ENCODE data around the gene INSYN2B. TPM values are rescaled to one million over a fixed set of nuclear protein-coding genes. Genes with fewer than 3 reads are reported as not detected.

Gene INSYN2B
- total and polyA plus RNA-seq, 2 of the 4 experiments (the other 2 are of a cell fraction), result 9.1 to 33.5 TPM

DNA sequence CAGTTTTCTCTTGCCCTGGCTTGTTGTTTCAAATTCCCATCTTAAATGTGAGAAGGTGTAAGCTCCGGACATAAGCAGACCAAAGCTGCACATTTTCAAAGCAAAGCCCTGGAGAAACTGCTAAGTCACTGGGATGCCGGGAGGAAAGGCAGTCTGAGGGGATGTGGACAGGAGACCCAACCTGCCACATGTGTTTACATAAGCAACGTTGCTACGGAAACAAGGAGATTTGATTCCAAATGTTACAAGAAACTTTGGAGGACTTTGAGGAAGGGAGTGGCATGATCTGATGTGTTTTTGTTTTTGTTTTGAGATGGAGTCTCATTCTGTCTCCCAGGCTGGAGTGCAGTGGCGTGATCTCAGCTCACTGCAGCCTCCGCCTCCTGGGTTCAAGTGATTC lies 25.7 kb upstream of the INSYN2B start:
- in situ Hi-C loops (cut with MboI; ENCODE audit: low sequenced_read_pairs), result no loop called here
- no peak overlapping the region for H3K4me2 ChIP-seq (ENCODE audit: low read depth, low read length)
- no peak overlapping the region for H4K5ac ChIP-seq (ENCODE audit: low read depth, low read length)
- intact Hi-C loops (cut with micrococcal nuclease), result no loop called here
- no peak overlapping the region for H2BK20ac ChIP-seq (ENCODE audit: low read depth, low read length)
- 63% methylated on average over 2 of the region's 6 CpGs; no CpG with 5 or more reads in 1 of the 2 experiments for WGBS, 2 experiments (ENCODE audit: extremely low coverage in 2 of 2, insufficient read length in 1 of 2)
- no peak for DNase-seq
- no peak overlapping the region for H2BK15ac ChIP-seq (ENCODE audit: low read depth, low read length)
- H3K27ac ChIP-seq (ENCODE audit: insufficient read depth, low read length), result no peak overlapping the region
- no peak overlapping the region for H4K8ac ChIP-seq (ENCODE audit: low read depth in 2 of 2, low read length in 2 of 2)
- H4K20me1 ChIP-seq (ENCODE audit: insufficient read depth, low read length), result no peaks in the 10 kb centered on the region
- H3K4ac ChIP-seq (ENCODE audit: low read depth, low read length), result no peak overlapping the region
- no peak overlapping the region for H2AK9ac ChIP-seq (replicated peaks; ENCODE audit: low read depth, low read length, poor library complexity)
- no peak overlapping the region for H2AK5ac ChIP-seq (ENCODE audit: low read depth, low read length)
- H3K79me1 ChIP-seq (ENCODE audit: low read depth in 1 of 2, low read length in 2 of 2), result no peaks in the 10 kb centered on the region
- no peak overlapping the region for H3K56ac ChIP-seq (ENCODE audit: extremely low read depth, insufficient read depth, low read length)
- no peaks in the 10 kb centered on the region for H3K9me3 ChIP-seq (ENCODE audit: control insufficient read depth, insufficient read depth, low read length)
- H3K36me3 ChIP-seq (ENCODE audit: control insufficient read depth, insufficient read depth, low read length), result no peaks in the 10 kb centered on the region
- no peaks in the 10 kb centered on the region for H3K9me1 ChIP-seq (ENCODE audit: insufficient read depth, low read length)
- H3K18ac ChIP-seq (ENCODE audit: low read depth, low read length), result no peak overlapping the region
- no peak overlapping the region for H3K23ac ChIP-seq (ENCODE audit: low read depth, low read length)
- ChIA-PET POLR2A (ENCODE audit: unreplicated experiment) (no interaction called here), CTCF (no interaction called here)
- no peak overlapping the region for H2BK120ac ChIP-seq (ENCODE audit: low read depth, low read length)
- H3K4me1 ChIP-seq (ENCODE audit: control insufficient read depth, insufficient read depth, low read length), result no peaks in the 10 kb centered on the region
- no peak overlapping the region for H2AFZ ChIP-seq (replicated peaks; ENCODE audit: low read length, poor library complexity)
- H2BK5ac ChIP-seq (ENCODE audit: low read depth, low read length, poor library complexity, severe bottlenecking), result no peak overlapping the region
- H3K14ac ChIP-seq (replicated peaks; ENCODE audit: low read depth, low read length), result no peak overlapping the region
- TF ChIP-seq CHD1 (IDR thresholded peaks at IDR 0.05; ENCODE audit: low read depth, low read length) (no peak), CEBPB (IDR thresholded peaks at IDR 0.05; ENCODE audit: low read depth, low read length) (no peak), MXI1 (IDR thresholded peaks at IDR 0.05; ENCODE audit: borderline replicate concordance, low read depth, low read length) (no peak), MAZ (IDR thresholded peaks at IDR 0.05; ENCODE audit: borderline replicate concordance, low read depth, low read length) (no peak), FOS (IDR thresholded peaks at IDR 0.05; ENCODE audit: low read depth, low read length) (no peak), RCOR1 (IDR thresholded peaks at IDR 0.05; ENCODE audit: insufficient replicate concordance, low read length) (no peak), MAFK (IDR thresholded peaks at IDR 0.05; ENCODE audit: low read depth, low read length) (no peak), BHLHE40 (IDR thresholded peaks at IDR 0.05; ENCODE audit: low read depth, low read length) (no peak), SMC3 (IDR thresholded peaks at IDR 0.05; ENCODE audit: low read depth, low read length) (no peak), RAD21 (IDR thresholded peaks at IDR 0.05; ENCODE audit: low read length) (no peak), POLR2A (IDR thresholded peaks at IDR 0.05; ENCODE audit: low read depth, low read length) (no peak)
- TF ChIP-seq, protein P1, sequence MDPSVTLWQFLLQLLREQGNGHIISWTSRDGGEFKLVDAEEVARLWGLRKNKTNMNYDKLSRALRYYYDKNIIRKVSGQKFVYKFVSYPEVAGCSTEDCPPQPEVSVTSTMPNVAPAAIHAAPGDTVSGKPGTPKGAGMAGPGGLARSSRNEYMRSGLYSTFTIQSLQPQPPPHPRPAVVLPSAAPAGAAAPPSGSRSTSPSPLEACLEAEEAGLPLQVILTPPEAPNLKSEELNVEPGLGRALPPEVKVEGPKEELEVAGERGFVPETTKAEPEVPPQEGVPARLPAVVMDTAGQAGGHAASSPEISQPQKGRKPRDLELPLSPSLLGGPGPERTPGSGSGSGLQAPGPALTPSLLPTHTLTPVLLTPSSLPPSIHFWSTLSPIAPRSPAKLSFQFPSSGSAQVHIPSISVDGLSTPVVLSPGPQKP (IDR thresholded peaks at IDR 0.05; ENCODE audit: borderline replicate concordance, low read depth, low read length), result no peak
- TF ChIP-seq, protein P2, sequence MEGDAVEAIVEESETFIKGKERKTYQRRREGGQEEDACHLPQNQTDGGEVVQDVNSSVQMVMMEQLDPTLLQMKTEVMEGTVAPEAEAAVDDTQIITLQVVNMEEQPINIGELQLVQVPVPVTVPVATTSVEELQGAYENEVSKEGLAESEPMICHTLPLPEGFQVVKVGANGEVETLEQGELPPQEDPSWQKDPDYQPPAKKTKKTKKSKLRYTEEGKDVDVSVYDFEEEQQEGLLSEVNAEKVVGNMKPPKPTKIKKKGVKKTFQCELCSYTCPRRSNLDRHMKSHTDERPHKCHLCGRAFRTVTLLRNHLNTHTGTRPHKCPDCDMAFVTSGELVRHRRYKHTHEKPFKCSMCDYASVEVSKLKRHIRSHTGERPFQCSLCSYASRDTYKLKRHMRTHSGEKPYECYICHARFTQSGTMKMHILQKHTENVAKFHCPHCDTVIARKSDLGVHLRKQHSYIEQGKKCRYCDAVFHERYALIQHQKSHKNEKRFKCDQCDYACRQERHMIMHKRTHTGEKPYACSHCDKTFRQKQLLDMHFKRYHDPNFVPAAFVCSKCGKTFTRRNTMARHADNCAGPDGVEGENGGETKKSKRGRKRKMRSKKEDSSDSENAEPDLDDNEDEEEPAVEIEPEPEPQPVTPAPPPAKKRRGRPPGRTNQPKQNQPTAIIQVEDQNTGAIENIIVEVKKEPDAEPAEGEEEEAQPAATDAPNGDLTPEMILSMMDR (conservative IDR thresholded peaks at IDR 0.05; ENCODE audit: low read depth, low read length), result no peak
- no TSS peak for BruUV-seq (replicated peaks)
- H4K91ac ChIP-seq (ENCODE audit: insufficient read depth, low read depth, low read length), result no peak overlapping the region
- dilution Hi-C loops (cut with HindIII; ENCODE audit: low sequenced_read_pairs, unreplicated experiment), result no loop called here
- peaks cover 3% of the 10 kb centered on the region for H3K27me3 ChIP-seq (ENCODE audit: control insufficient read depth, insufficient read depth, low read length)
- no peak overlapping the region for H3K4me3 ChIP-seq (ENCODE audit: insufficient read depth, low read depth, low read length)
- no peak for ATAC-seq (ENCODE audit: low read depth)
- no peak overlapping the region for H3K9ac ChIP-seq (ENCODE audit: low read depth, low read length)
